Ishikawa (cell line): ENCODE measurements around the gene TRIM3.

ENCODE experiments used
- CREB1 ChIP-seq: IDR thresholded peaks from 2 replicates; pipeline ENCODE4 v1.6.1; 2012; ENCODE audit warnings: low read depth
- EGR1 ChIP-seq: IDR thresholded peaks from 2 replicates; pipeline ENCODE4 v1.6.1; 2012
- EP300 ChIP-seq: IDR thresholded peaks from 2 replicates; pipeline ENCODE4 v1.6.1; 2012; ENCODE audit warnings: borderline replicate concordance
- MAX ChIP-seq: IDR thresholded peaks from 2 replicates; pipeline ENCODE4 v1.6.1; 2012
- NFIC ChIP-seq: IDR thresholded peaks from 2 replicates; pipeline ENCODE4 v1.6.1; 2012
- RAD21 ChIP-seq: IDR thresholded peaks from 2 replicates; pipeline ENCODE4 v1.6.1; 2012; ENCODE audit warnings: low read depth
- REST ChIP-seq: IDR thresholded peaks from 2 replicates; pipeline ENCODE4 v1.6.1; 2012; ENCODE audit warnings: low read depth, mild to moderate bottlenecking
- TAF1 ChIP-seq: IDR thresholded peaks from 2 replicates; pipeline ENCODE4 v1.6.1; 2012; ENCODE audit warnings: low read depth, mild to moderate bottlenecking
- TEAD4 ChIP-seq: IDR thresholded peaks from 2 replicates; pipeline ENCODE4 v1.6.1; 2012

DNA sequence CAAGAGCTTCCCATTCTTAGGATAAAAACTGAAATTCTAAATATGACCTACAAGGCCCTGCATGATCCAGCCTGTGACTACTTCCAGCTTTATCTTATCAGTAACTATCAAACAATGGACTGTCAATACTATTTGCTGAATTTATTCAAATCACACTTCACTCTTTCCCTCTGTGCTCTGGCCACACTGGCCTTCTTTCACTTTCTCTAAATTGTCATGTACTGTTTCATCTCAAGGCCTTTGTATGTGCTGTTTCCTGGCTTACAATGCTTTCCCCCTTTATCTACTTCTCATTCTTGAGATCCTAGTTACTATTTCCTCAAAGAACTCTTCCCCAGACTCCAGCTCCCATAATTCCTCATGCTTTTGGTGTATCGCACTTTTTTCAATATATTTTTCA, 13.2 kb upstream of the TRIM3 start:
- TF ChIP-seq TEAD4 (no peak), MAX (no peak), NFIC (no peak), TAF1 (no peak), EP300 (no peak), CREB1 (no peak), REST (no peak), EGR1 (no peak), RAD21 (no peak)
